Measurements from ENCODE around the gene ZBTB8OS.

Gene ZBTB8OS

GRCh38 chr1:32612189-32612881 lies 38.0 kb downstream of the ZBTB8OS start:
- in situ Hi-C loops (cut with HindIII; ENCODE audit: low sequenced_read_pairs), result no loop called here

- in situ Hi-C loops (cut with HindIII; ENCODE audit: low sequenced_read_pairs), result no loop called here
These were observed 38.5 kb downstream of the ZBTB8OS start for GRCh38 chr1:32611859-32612188.

GRCh38 chr1:32609180-32609579 lies 41.2 kb downstream of the ZBTB8OS start:
- in situ Hi-C loops (cut with HindIII; ENCODE audit: low sequenced_read_pairs), result no loop called here

GRCh38 chr1:32606565-32607371 lies 43.6 kb downstream of the ZBTB8OS start:
- in situ Hi-C loops (cut with HindIII; ENCODE audit: low sequenced_read_pairs), result no loop called here

GRCh38 chr1:32605711-32606424 lies 44.5 kb downstream of the ZBTB8OS start:
- in situ Hi-C loops (cut with HindIII; ENCODE audit: low sequenced_read_pairs), result no loop called here

- in situ Hi-C loops (cut with HindIII; ENCODE audit: low sequenced_read_pairs), result no loop called here
These were observed 50.3 kb downstream of the ZBTB8OS start for GRCh38 chr1:32600034-32600433.

GRCh38 chr1:32592943-32593342 lies 57.4 kb downstream of the ZBTB8OS start:
- in situ Hi-C loops (cut with HindIII; ENCODE audit: low sequenced_read_pairs), result no loop called here

- in situ Hi-C loops (cut with HindIII; ENCODE audit: low sequenced_read_pairs), result no loop called here
These were observed 69.9 kb downstream of the ZBTB8OS start for GRCh38 chr1:32580348-32581017.
